Peyer's patch (tissue), 4 donors: ENCODE data around the gene SORBS2. TPM values are rescaled to one million over a fixed set of nuclear protein-coding genes. Genes with fewer than 3 reads are reported as not detected.

Experiments
- DNase-seq, 3 donors: peaks; one replicate each; pipeline ENCODE4 v3.0.0-alpha.2; 2017 to 2019
- H3K27ac ChIP-seq, 4 donors: fragments of 200-600 bp; sonication (generic); one replicate each; pipeline ENCODE4 v1.5.1; 2016 to 2019
- H3K27me3 ChIP-seq, 2 donors: fragments of 200-600 bp; sonication (generic); one replicate each; pipeline ENCODE4 v1.5.1; 2019
- H3K36me3 ChIP-seq, 3 donors: fragments of 200-600 bp; sonication (generic); one replicate each; pipeline ENCODE4 v1.5.1; 2016 to 2019
- H3K4me1 ChIP-seq, 4 donors: fragments of 200-600 bp; sonication (generic); one replicate each; pipeline ENCODE4 v1.5.1; 2016 to 2019
- H3K4me3 ChIP-seq, 4 donors: fragments of 200-600 bp; sonication (generic); 1 replicate in 3 of 4; 2 replicates in 1 of 4; pipeline ENCODE4 v1.5.1; 2016 to 2019; ENCODE audit warnings: mild to moderate bottlenecking in 1 of 4
- H3K9me3 ChIP-seq, 4 donors: fragments of 200-600 bp; sonication (generic); one replicate each; pipeline ENCODE4 v1.5.1; 2016 to 2019; ENCODE audit warnings: mild to moderate bottlenecking in 1 of 4
- POLR2A ChIP-seq, 2 donors: fragments of 450-650 bp; IDR thresholded peaks; one replicate each; pipeline ENCODE4 v1.5.1; 2017; ENCODE audit warnings: antibody characterized with exemption in 2 of 2, mild to moderate bottlenecking in 2 of 2, moderate library complexity in 2 of 2
- total RNA-seq, 4 donors: library from RNA; depleted of rRNA; stranded (reverse); fragments of >200 nt; gene quantifications; one replicate each; pipeline ENCODE4 v1.1.0, GENCODE V29; 2016
- TF ChIP-seq, protein P1 (sequence below), 6 experiments: fragments of 450-650 bp in 4 of 6; fragments of 200-600 bp in 2 of 6; sonication (generic) in 1 of 6; IDR thresholded peaks; one replicate each; pipeline ENCODE4 v1.5.1; 2017 to 2019; ENCODE audit warnings: antibody characterized with exemption in 6 of 6, mild to moderate bottlenecking in 3 of 6, moderate library complexity in 1 of 6

Gene SORBS2
- total RNA-seq, 4 donors from 2014 or later, result 15.8 to 61.9 (median 53.0) TPM

DNA sequence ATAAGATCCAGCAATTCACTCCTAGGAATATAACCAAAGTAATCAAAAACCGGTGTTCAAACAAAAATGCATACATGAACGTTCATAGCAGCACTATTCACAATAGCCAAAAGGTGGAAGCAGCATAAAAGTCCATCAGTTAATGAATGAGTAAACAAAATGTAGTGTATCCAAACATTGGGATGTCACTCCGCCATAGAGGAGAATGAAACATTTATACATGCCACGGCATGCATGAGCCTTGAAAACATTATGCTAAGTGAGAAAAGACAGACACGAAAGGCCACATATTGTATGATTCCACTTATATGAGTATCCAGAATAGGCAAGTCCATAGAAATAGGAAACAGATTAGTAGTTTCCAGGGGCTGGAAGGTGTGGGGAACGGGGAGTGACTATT, 265.7 kb downstream of the SORBS2 start:
- H3K4me1 ChIP-seq, result no peaks in the 10 kb centered on the region
- H3K36me3 ChIP-seq, result no peaks in the 10 kb centered on the region
- H3K27ac ChIP-seq, result no peak overlapping the region
- TF ChIP-seq, protein P1, sequence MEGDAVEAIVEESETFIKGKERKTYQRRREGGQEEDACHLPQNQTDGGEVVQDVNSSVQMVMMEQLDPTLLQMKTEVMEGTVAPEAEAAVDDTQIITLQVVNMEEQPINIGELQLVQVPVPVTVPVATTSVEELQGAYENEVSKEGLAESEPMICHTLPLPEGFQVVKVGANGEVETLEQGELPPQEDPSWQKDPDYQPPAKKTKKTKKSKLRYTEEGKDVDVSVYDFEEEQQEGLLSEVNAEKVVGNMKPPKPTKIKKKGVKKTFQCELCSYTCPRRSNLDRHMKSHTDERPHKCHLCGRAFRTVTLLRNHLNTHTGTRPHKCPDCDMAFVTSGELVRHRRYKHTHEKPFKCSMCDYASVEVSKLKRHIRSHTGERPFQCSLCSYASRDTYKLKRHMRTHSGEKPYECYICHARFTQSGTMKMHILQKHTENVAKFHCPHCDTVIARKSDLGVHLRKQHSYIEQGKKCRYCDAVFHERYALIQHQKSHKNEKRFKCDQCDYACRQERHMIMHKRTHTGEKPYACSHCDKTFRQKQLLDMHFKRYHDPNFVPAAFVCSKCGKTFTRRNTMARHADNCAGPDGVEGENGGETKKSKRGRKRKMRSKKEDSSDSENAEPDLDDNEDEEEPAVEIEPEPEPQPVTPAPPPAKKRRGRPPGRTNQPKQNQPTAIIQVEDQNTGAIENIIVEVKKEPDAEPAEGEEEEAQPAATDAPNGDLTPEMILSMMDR (IDR thresholded peaks at IDR 0.05), result no peak
- no peak for TF ChIP-seq POLR2A (IDR thresholded peaks at IDR 0.05)
- H3K9me3 ChIP-seq, result no peaks in the 10 kb centered on the region
- H3K27me3 ChIP-seq, result no peaks in the 10 kb centered on the region
- no peak overlapping the region for H3K4me3 ChIP-seq
- no peak for DNase-seq

DNA sequence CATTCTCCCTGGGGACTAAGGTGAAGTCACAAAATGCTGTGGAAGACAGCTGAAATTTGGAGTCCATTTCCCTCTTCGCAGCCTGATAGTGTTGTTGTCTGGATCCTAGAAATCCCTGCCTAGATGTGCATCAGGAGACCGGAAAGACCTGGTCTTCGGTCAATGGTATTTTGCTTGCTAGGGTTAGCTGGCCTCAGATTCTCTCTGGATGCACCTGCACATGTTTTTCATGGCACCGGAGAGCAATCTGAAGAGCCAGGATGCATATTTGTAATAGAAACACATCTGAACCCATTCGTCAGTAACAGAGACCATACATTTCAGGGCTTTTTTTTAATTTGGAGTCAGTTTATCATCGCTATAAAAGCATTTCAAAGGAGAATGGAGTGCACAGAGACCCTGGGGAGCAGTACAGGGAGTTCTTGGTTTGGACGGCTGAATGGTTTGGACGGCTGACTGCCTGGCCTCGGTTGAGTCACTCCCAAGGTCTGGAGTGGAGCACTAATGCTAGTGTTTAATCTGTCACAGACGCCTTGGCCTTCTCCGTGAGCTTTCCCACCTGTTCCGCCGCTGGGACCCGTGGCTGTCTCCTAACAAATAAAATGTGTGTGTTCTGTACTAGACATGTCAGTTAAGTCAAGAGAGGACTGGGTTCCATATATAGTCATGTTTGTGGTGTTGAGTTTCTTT, 269.2 kb downstream of the SORBS2 start:
- Histone ChIP-seq H3K27ac (peak overlapping the region in 2 of 4 donors; percentile 9 to 52), H3K4me3 (no peak overlapping the region)

DNA sequence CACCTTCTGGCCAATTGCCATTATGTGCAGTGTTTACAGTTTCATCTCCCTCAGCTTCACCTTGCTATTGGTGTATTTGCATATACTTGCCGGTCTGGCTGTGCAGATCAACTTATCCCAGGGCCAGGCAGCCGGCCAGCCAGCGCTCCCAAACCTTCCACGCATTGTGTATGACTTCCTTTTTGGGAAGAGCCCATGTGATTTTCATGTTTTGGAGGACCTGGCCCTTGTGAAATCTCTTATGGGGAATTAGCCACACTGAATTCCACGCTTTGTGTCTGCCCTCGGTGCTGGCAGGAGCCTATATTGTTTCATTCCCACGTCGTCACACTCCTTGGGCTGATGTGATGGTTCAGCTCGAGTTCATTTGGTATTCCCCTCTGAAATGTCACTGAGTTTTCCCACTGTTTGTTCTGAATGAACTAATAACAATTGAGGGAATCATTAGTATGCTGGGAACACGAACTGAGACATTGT, 270.7 kb downstream of the SORBS2 start:
- no peak for TF ChIP-seq POLR2A (IDR thresholded peaks at IDR 0.05)
- TF ChIP-seq, protein P1 (IDR thresholded peaks at IDR 0.05), result no peak
- Histone ChIP-seq H3K36me3 (no peaks in the 10 kb centered on the region), H3K27me3 (no peaks in the 10 kb centered on the region), H3K9me3 (no peaks in the 10 kb centered on the region), H3K27ac (peak overlapping the region in 3 of 4 donors; percentile 8 to 54 (median 52)), H3K4me1 (no peaks in the 10 kb centered on the region), H3K4me3 (no peak overlapping the region)
- DNase-seq, result peak in 1 of 3 donors; percentile 56

More for the DNA sequence above, 269.2 kb downstream of the SORBS2 start:
- Histone ChIP-seq H3K27me3 (no peaks in the 10 kb centered on the region), H3K36me3 (no peaks in the 10 kb centered on the region), H3K4me1 (no peaks in the 10 kb centered on the region), H3K9me3 (no peaks in the 10 kb centered on the region)
- peak in 1 of 3 donors; percentile 63 for DNase-seq
- TF ChIP-seq, protein P1 (IDR thresholded peaks at IDR 0.05), result no peak
- TF ChIP-seq POLR2A (IDR thresholded peaks at IDR 0.05), result no peak

DNA sequence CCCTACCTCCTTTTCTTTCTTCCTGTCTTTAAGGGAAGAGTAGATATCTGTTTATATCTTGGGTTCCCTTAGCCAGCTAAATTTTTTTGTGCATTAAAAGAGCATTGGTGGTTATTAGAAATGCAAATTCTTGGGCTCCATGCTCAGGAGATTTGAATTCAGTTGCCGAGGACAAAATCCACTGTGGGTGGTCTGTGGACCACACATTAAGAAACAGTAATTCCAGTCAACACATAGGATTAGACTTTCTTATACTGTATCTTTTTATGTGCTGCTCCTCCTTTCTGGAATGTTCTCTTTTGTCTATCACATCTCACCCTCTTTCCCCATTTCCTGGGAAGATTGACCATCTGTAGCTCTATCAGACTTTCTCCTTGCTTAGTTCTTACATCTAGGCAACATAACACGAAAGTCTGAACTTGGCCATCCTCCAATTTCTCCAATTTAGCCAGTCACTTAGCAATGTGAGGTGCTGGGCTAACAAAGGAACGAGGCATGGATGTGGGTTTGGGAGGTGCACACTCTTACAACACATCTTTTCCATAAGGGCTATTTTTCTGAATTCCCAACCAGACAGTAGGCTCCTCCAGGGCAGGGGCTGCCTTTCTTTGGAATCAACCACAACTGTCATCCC, 271.4 kb downstream of the SORBS2 start:
- Histone ChIP-seq H3K36me3 (no peaks in the 10 kb centered on the region), H3K27me3 (no peaks in the 10 kb centered on the region), H3K4me1 (no peaks in the 10 kb centered on the region), H3K27ac (peak overlapping the region in 2 of 4 donors; percentile 52 to 54), H3K9me3 (no peaks in the 10 kb centered on the region), H3K4me3 (no peak overlapping the region)
- no peak for DNase-seq
- no peak for TF ChIP-seq POLR2A (IDR thresholded peaks at IDR 0.05)
- TF ChIP-seq, protein P1 (IDR thresholded peaks at IDR 0.05), result no peak

DNA sequence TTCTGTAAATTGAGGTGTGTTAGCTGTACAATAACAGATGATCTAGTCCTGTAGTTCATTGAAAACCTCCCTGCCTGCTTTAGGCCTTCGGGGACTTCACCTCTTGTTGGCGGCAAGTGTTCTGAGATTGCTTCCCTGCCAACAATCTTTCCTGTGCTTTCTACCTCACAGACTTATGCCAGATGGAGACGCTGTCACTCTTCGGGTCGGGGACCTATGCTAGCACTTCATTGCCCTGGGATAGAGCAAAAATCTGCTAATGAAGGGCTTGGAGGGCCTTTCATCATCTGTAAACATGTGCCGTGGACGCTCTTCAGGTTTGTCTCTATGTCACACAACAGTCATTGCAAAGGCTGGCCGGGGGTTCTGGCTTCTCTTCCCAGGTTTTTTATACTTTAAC, 272.0 kb downstream of the SORBS2 start:
- no peaks in the 10 kb centered on the region for H3K36me3 ChIP-seq
- no peak for DNase-seq
- no peak overlapping the region for H3K4me3 ChIP-seq
- H3K9me3 ChIP-seq, result no peaks in the 10 kb centered on the region
- TF ChIP-seq POLR2A (IDR thresholded peaks at IDR 0.05), result no peak
- TF ChIP-seq, protein P1 (IDR thresholded peaks at IDR 0.05), result no peak
- no peak overlapping the region for H3K27ac ChIP-seq
- peaks cover 0 to 4% (median 2%) of the 10 kb centered on the region in 4 donors for H3K4me1 ChIP-seq
- peaks cover 0 to 5% of the 10 kb centered on the region in 2 donors for H3K27me3 ChIP-seq
